Mammary epithelial cell (primary cell): ENCODE results near the gene TBX6.

Source experiments
- CTCF ChIP-seq, 2 donors: IDR thresholded peaks in 1 of 2; conservative IDR thresholded peaks in 1 of 2; 2 replicates each; pipeline ENCODE4 v1.5.1; 2011 to 2012; ENCODE audit warnings: inconsistent platforms in 2 of 2, low read length in 2 of 2, mild to moderate bottlenecking in 2 of 2, control low read depth in 1 of 2, low read depth in 1 of 2; ENCODE audit not compliant: insufficient read depth in 1 of 2; ENCODE audit errors: extremely low read depth in 1 of 2
- EZH2 ChIP-seq: IDR thresholded peaks from 2 replicates; pipeline ENCODE4 v1.6.1; 2012; ENCODE audit warnings: low read length, inconsistent platforms, borderline replicate concordance

- TF ChIP-seq CTCF (conservative IDR thresholded peaks at IDR 0.05 in 1 of 2, IDR thresholded peaks at IDR 0.05 in 1 of 2; ENCODE audit: extremely low read depth in 1 of 2, insufficient read depth in 1 of 2, low read depth in 1 of 2, low read length in 2 of 2) (no peak), EZH2 (no peak)
These were observed 46.2 kb upstream of the TBX6 start for GRCh38 chr16:30137897-30138296.
